Urothelium cell line (cell line): Measurements from ENCODE around the gene TMEM263.

Experiments used
- DNase-seq: peaks from one replicate; pipeline ENCODE4 v3.0.0; 2011; ENCODE audit warnings: low spot score, mixed read lengths
- FAIRE-seq: peaks from 2 replicates; lab custom pipeline; 2011; peaks lifted over from hg19 to GRCh38; lab: Jason Lieb, UNC

TMEM263 gene

GRCh38 chr12:106945261-106945851, 10.4 kb upstream of the TMEM263 start:
- DNase-seq (no peak), FAIRE-seq (no peak)

- DNase-seq = no peak
- no peak for FAIRE-seq
Observed at GRCh38 chr12:106947461-106947860, 8.2 kb upstream of the TMEM263 start.

- FAIRE-seq (no peak), DNase-seq (no peak)
Observed at GRCh38 chr12:106950591-106950990, 5.1 kb upstream of the TMEM263 start.

GRCh38 chr12:106953352-106954250, 2.1 kb upstream of the TMEM263 start:
- DNase-seq = no peak
- no peak for FAIRE-seq

- peak; percentile 4 for DNase-seq
- no peak for FAIRE-seq
Observed at GRCh38 chr12:106954462-106955376, 988 bp upstream of the TMEM263 start.

GRCh38 chr12:106956048-106956578, 406 bp downstream of the TMEM263 start:
- FAIRE-seq (no peak), DNase-seq (peak; percentile 53)

- no peak for FAIRE-seq
- no peak for DNase-seq
Observed at GRCh38 chr12:106957583-106957982, 1.9 kb downstream of the TMEM263 start.

GRCh38 chr12:106960443-106960842, 4.7 kb downstream of the TMEM263 start:
- DNase-seq (no peak), FAIRE-seq (no peak)

GRCh38 chr12:106962286-106962685, 6.6 kb downstream of the TMEM263 start:
- FAIRE-seq (no peak), DNase-seq (no peak)

GRCh38 chr12:106964526-106964925, 8.8 kb downstream of the TMEM263 start:
- DNase-seq (no peak), FAIRE-seq (no peak)

GRCh38 chr12:106971065-106971464, 15.4 kb downstream of the TMEM263 start:
- FAIRE-seq (no peak), DNase-seq (no peak)

GRCh38 chr12:106973545-106973944, 17.8 kb downstream of the TMEM263 start:
- no peak for DNase-seq
- FAIRE-seq = no peak

- FAIRE-seq (no peak), DNase-seq (no peak)
Observed at GRCh38 chr12:106974511-106974910, 18.8 kb downstream of the TMEM263 start.

- no peak for FAIRE-seq
Observed at GRCh38 chr12:106975098-106975497, 19.4 kb downstream of the TMEM263 start.

GRCh38 chr12:106975993-106976658, 20.4 kb downstream of the TMEM263 start:
- DNase-seq = no peak
- no peak for FAIRE-seq

More at GRCh38 chr12:106975098-106975497, 19.4 kb downstream of the TMEM263 start:
- no peak for DNase-seq

- DNase-seq (no peak), FAIRE-seq (no peak)
Observed at GRCh38 chr12:106976668-106977067, 21.0 kb downstream of the TMEM263 start.

- DNase-seq (no peak), FAIRE-seq (no peak)
Observed at GRCh38 chr12:106978035-106978800, 22.5 kb downstream of the TMEM263 start.

GRCh38 chr12:106980944-106981343, 25.2 kb downstream of the TMEM263 start:
- DNase-seq = no peak
- no peak for FAIRE-seq

GRCh38 chr12:106981788-106982187, 26.1 kb downstream of the TMEM263 start:
- DNase-seq (no peak), FAIRE-seq (no peak)

GRCh38 chr12:106982229-106982628, 26.5 kb downstream of the TMEM263 start:
- DNase-seq = no peak
- no peak for FAIRE-seq
